NCI-H526 treated with DMSO at 0.1 percent for 48 hours (cell line): Measurements from ENCODE around the gene IFT20.
"Not testable (repeated sequence)": the region's sequence is repeated elsewhere in the genome, so short reads cannot be mapped to it uniquely, and the experiment has no call there.

ENCODE experiments used
- DNase-seq: peaks from one replicate; lab custom pipeline; 2025; lab: John Stamatoyannopoulos, UW

Gene IFT20

DNA sequence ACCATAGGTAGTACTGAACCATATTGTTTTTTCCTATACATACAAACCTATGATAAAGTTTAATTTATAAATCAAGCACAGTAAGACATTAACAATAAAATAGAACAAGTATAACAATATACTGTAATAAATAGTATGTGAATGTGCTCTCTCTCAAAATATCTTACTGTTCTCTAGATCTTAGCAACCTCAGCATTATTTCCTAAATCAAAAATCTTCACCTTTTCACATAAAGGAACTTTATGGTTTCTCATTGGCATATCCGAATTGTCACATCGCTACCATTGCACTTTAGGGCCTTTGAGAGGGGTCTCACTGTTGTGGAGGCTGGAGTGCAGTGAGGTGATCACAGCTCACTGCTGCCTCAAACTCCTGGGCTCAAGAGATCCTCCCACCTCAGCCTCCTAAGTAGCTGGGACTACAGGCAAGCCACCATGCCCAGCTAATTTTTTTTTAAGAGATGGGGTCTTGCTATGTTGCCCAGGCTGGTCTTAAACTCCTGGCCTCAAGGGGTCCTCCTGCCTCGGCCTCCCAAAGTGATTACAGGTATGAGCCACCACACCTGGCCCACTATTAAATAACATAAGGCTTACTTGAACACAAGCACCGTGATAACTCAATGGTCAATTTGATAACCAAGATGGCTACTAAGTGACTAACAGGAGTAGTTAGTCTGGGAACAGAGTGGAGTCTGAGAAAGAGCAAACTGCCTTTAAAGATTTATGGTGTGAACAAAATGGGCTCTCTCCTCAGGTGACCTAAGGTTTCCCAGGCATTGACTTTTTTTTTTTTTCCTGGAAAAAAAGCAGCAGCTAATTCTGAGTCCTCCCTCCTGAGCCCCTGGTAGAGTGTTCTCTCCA lies 19.2 kb downstream of the IFT20 start:
- no peak for DNase-seq

DNA sequence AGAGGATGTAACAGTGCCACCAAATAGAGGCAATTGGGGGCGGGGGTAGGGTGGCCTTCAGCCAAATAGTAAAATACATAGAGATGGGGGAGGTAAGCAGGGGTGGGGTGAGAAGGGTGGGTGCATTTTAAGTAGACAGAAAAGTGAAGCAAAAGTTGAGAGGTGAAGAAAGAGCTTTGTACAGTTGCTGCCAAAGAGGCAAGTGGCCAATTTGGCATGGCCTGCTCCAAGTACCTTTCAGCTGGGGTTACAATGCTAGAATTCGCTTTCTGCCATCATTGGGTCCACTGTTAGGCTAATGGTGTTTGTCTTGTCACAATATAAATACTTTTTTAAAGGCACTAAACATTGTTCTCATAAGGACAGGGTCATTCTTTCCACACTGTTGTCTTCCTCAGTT lies 21.4 kb downstream of the IFT20 start:
- DNase-seq, result no peak

GRCh38 chr17:28306954-28307401 lies 28.3 kb downstream of the IFT20 start:
- DNase-seq, result no peak

- DNase-seq, result no peak
Observed at GRCh38 chr17:28298449-28298848, 36.8 kb downstream of the IFT20 start.

GRCh38 chr17:28295677-28296578 lies 39.3 kb downstream of the IFT20 start:
- DNase-seq, result no peak

DNA sequence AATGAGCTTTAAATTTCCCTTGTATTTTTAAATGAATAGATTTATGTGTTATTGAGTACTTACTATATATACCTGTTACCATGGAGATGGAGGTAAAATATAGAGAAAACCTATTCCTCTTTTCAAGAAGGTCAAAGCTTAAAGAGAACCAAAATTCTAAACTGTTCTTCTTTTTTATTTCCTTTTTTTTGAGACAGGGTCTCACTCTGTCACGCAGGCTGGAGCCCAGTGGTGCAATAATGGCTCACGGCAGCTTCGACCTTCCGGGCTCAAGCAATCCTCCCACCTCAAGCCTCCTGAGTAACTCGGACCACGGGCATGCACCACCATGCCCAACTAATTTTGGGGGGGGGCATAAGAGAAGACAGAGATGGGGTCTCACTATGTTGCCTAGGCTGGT lies 41.3 kb downstream of the IFT20 start:
- DNase-seq, result no peak

- DNase-seq, result not testable (repeated sequence)
Observed at GRCh38 chr17:28292878-28293277, 42.4 kb downstream of the IFT20 start.

GRCh38 chr17:28291780-28292330 lies 43.4 kb downstream of the IFT20 start:
- DNase-seq, result no peak

- DNase-seq, result no peak
Observed at GRCh38 chr17:28290703-28291102, 44.6 kb downstream of the IFT20 start.

DNA sequence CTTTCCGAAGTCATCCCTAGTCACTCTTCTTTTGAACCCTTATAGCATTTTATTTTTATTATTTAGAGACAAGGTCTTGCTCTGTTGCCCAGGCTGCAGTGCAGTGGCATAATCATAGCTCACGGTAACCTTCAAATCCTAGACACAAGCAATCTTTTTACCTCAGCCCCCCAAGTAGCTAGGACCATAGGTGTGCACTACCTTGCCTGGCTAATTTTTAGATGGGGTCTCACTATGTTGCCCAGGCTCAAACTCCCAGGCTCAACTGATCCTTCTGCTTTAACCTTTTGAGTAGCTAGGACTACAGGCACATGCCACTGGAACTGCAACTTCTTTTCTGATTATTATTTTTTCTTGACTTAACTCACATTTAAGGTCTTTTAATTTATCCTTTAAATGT lies 49.3 kb downstream of the IFT20 start:
- DNase-seq, result no peak

DNA sequence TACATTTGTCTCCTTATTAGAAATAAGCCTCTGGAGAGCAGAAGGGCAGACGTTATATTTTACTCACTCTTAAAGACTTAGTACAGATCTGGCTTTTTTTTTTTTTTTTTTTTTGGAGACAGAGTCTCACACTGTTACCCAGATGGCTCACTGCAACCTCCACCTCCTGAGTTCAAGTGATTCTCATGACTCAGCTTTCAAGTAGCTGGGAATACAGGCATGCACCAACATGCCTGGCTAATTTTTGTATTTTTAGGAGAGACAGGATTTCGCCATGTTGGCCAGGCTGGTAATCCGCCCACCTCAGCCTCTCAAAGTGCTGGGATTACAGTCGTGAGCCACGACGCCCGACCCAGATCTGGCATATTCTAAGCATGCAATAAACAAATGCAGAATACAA lies 52.7 kb downstream of the IFT20 start:
- no peak for DNase-seq

DNA sequence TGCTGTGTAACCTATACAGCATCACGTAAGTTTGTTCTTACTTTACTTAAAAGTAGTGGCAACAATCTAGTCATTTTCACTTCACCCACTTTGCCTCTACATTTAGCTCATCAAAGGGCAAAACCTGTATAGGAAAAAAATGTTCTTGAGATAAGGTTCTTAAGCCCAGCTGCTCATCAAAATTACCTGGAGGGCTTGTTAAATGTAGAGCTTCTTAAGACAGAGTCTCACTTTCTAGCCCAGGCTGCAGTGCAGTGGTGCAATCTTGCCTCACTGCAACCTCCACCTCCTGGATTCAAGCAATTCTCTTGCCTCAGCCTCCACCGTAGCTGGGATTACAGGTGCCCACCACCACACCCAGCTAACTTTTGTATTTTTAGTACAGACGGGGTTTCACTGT lies 54.4 kb downstream of the IFT20 start:
- no peak for DNase-seq

- DNase-seq, result no peak
Observed at GRCh38 chr17:28279411-28279810, 55.9 kb downstream of the IFT20 start.
